ENCODE data around the gene FAM163B. TPM values are rescaled to one million over a fixed set of nuclear protein-coding genes. Genes with fewer than 3 reads are reported as not detected.

FAM163B gene
- total and polyA plus RNA-seq, 4 donors: 2.1 to 4.0 (median 3.4) TPM

DNA sequence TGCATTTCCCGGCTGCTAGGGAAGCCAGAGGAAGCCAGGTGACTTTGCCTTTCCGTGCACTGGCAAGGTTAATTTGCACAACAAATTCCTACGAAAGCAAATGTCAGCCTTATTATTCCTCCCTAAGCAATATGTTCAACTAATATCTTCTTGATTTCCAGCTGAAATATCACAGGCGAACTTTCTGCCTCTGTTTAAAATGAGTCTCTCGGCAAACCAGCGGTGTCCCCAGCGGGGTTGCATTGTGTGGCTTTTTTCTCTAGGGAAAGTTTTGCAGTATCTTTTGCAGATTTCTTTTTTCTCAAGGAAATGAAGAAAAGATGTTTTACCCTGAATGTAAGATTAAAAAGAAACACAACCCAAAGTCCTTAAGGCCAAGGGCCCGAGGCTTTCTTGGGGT is 28.9 kb upstream of the FAM163B start:
- 76% methylated on average over 8 of the region's 8 CpGs for WGBS
- Histone ChIP-seq H3K27ac (ENCODE audit: low read depth in 1 of 2, low read length in 2 of 2) (no peak overlapping the region), H3K4me3 (ENCODE audit: low read depth in 1 of 3, low read length in 3 of 3) (no peak overlapping the region), H3K36me3 (ENCODE audit: control insufficient read depth in 4 of 4, insufficient read depth in 3 of 4, low read depth in 1 of 4, low read length in 3 of 4) (no peaks in the 10 kb centered on the region), H3K27me3 (ENCODE audit: control insufficient read depth in 4 of 4, insufficient read depth in 4 of 4, low read length in 3 of 4) (no peaks in the 10 kb centered on the region), H3K9ac (ENCODE audit: low read depth in 1 of 2, low read length in 2 of 2) (no peak overlapping the region), H3K4me1 (ENCODE audit: control insufficient read depth in 4 of 4, insufficient read depth in 4 of 4, low read length in 3 of 4) (no peaks in the 10 kb centered on the region), H3K9me3 (ENCODE audit: control insufficient read depth in 4 of 4, low read length in 3 of 4) (no peaks in the 10 kb centered on the region)
- DNase-seq (ENCODE audit: low spot score): no peak
- TF ChIP-seq YY1 (IDR thresholded peaks at IDR 0.05) (no peak), EGR1 (IDR thresholded peaks at IDR 0.05; ENCODE audit: low read depth in 2 of 2) (no peak), TAF1 (conservative IDR thresholded peaks at IDR 0.05) (no peak), RAD21 (IDR thresholded peaks at IDR 0.05) (no peak), HNF4G (IDR thresholded peaks at IDR 0.05) (no peak), GABPA (IDR thresholded peaks at IDR 0.05 in 1 of 2, conservative IDR thresholded peaks at IDR 0.05 in 1 of 2) (no peak), RXRA (IDR thresholded peaks at IDR 0.05) (no peak), FOXA2 (IDR thresholded peaks at IDR 0.05) (no peak), NR2F2 (IDR thresholded peaks at IDR 0.05) (no peak), SP1 (IDR thresholded peaks at IDR 0.05) (no peak), JUND (IDR thresholded peaks at IDR 0.05) (no peak), FOXA1 (IDR thresholded peaks at IDR 0.05) (no peak), HNF4A (conservative IDR thresholded peaks at IDR 0.05) (no peak)
- TF ChIP-seq, protein P1, sequence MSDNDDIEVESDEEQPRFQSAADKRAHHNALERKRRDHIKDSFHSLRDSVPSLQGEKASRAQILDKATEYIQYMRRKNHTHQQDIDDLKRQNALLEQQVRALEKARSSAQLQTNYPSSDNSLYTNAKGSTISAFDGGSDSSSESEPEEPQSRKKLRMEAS (IDR thresholded peaks at IDR 0.05): no peak
- TF ChIP-seq, protein P2, sequence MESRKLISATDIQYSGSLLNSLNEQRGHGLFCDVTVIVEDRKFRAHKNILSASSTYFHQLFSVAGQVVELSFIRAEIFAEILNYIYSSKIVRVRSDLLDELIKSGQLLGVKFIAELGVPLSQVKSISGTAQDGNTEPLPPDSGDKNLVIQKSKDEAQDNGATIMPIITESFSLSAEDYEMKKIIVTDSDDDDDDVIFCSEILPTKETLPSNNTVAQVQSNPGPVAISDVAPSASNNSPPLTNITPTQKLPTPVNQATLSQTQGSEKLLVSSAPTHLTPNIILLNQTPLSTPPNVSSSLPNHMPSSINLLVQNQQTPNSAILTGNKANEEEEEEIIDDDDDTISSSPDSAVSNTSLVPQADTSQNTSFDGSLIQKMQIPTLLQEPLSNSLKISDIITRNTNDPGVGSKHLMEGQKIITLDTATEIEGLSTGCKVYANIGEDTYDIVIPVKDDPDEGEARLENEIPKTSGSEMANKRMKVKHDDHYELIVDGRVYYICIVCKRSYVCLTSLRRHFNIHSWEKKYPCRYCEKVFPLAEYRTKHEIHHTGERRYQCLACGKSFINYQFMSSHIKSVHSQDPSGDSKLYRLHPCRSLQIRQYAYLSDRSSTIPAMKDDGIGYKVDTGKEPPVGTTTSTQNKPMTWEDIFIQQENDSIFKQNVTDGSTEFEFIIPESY (IDR thresholded peaks at IDR 0.05): no peak
- TF ChIP-seq, protein P3, sequence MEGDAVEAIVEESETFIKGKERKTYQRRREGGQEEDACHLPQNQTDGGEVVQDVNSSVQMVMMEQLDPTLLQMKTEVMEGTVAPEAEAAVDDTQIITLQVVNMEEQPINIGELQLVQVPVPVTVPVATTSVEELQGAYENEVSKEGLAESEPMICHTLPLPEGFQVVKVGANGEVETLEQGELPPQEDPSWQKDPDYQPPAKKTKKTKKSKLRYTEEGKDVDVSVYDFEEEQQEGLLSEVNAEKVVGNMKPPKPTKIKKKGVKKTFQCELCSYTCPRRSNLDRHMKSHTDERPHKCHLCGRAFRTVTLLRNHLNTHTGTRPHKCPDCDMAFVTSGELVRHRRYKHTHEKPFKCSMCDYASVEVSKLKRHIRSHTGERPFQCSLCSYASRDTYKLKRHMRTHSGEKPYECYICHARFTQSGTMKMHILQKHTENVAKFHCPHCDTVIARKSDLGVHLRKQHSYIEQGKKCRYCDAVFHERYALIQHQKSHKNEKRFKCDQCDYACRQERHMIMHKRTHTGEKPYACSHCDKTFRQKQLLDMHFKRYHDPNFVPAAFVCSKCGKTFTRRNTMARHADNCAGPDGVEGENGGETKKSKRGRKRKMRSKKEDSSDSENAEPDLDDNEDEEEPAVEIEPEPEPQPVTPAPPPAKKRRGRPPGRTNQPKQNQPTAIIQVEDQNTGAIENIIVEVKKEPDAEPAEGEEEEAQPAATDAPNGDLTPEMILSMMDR (IDR thresholded peaks at IDR 0.05; ENCODE audit: low read depth, low read length, missing input control): no peak
- TF ChIP-seq, protein P4, sequence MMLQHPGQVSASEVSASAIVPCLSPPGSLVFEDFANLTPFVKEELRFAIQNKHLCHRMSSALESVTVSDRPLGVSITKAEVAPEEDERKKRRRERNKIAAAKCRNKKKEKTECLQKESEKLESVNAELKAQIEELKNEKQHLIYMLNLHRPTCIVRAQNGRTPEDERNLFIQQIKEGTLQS (IDR thresholded peaks at IDR 0.05): no peak
- TF ChIP-seq, protein P5, sequence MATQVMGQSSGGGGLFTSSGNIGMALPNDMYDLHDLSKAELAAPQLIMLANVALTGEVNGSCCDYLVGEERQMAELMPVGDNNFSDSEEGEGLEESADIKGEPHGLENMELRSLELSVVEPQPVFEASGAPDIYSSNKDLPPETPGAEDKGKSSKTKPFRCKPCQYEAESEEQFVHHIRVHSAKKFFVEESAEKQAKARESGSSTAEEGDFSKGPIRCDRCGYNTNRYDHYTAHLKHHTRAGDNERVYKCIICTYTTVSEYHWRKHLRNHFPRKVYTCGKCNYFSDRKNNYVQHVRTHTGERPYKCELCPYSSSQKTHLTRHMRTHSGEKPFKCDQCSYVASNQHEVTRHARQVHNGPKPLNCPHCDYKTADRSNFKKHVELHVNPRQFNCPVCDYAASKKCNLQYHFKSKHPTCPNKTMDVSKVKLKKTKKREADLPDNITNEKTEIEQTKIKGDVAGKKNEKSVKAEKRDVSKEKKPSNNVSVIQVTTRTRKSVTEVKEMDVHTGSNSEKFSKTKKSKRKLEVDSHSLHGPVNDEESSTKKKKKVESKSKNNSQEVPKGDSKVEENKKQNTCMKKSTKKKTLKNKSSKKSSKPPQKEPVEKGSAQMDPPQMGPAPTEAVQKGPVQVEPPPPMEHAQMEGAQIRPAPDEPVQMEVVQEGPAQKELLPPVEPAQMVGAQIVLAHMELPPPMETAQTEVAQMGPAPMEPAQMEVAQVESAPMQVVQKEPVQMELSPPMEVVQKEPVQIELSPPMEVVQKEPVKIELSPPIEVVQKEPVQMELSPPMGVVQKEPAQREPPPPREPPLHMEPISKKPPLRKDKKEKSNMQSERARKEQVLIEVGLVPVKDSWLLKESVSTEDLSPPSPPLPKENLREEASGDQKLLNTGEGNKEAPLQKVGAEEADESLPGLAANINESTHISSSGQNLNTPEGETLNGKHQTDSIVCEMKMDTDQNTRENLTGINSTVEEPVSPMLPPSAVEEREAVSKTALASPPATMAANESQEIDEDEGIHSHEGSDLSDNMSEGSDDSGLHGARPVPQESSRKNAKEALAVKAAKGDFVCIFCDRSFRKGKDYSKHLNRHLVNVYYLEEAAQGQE (IDR thresholded peaks at IDR 0.05): no peak

All from liver (tissue), 9 donors.